GM12878 (cell line): Measurements from ENCODE around the gene LIN7C. TPM values are rescaled to one million over a fixed set of nuclear protein-coding genes. Genes with fewer than 3 reads are reported as not detected.

Experiments used
- ATAC-seq: fragments of 200-7000 bp; cut with Tn5 transposase; 3 replicates; pipeline ENCODE4 v1.9.1; 2020; ENCODE audit warnings: mild to moderate bottlenecking, moderate library complexity
- BruUV-seq: library from RNA; stranded (reverse); fragments of 400-500 nt; replicated peaks from 2 replicates; lab custom pipeline; 2021; lab: Mats Ljungman, UMichigan
- CTCF ChIA-PET: fragments of 300-600 bp; sonication (Branson Sonifier 250); formaldehyde crosslinking; extraction: SDS; loops from one replicate; lab custom pipeline; 2021; ENCODE audit warnings: inconsistent platforms; lab: Yijun Ruan, JAX
- POLR2A ChIA-PET: fragments of 350-600 bp; formaldehyde crosslinking; extraction: SDS; loops from one replicate; lab custom pipeline; 2021; ENCODE audit warnings: inconsistent platforms; lab: Charles Lee
- RAD21 ChIA-PET: fragments of 300-600 bp; sonication (Branson Sonifier 250); formaldehyde crosslinking; loops from one replicate; lab custom pipeline; 2023; ENCODE audit warnings: antibody characterized with exemption; ENCODE audit not compliant: unreplicated experiment; lab: Charles Lee
- SMC1A ChIA-PET: fragments of 300-600 bp; sonication (Branson Sonifier 250); formaldehyde crosslinking; loops from one replicate; lab custom pipeline; 2023; ENCODE audit not compliant: unreplicated experiment, uncharacterized antibody; lab: Charles Lee
- DNase-seq: peaks from one replicate; pipeline ENCODE4 v3.0.0-alpha.2; 2011; ENCODE audit warnings: low read depth, low spot score
- FAIRE-seq: peaks from 3 replicates; lab custom pipeline; 2011; peaks lifted over from hg19 to GRCh38; lab: Jason Lieb, UNC
- H2AFZ ChIP-seq: 2 replicates; pipeline ENCODE4 v1.6.0; 2011; ENCODE audit warnings: low read depth, low read length, control low read depth; ENCODE audit not compliant: control insufficient read depth
- H3K27ac ChIP-seq: 2 replicates; pipeline ENCODE4 v1.5.1; 2011; ENCODE audit warnings: control low read depth; ENCODE audit not compliant: control insufficient read depth, insufficient read depth
- H3K27me3 ChIP-seq, 2 experiments: replicated peaks in 1 of 2; 2 replicates each; pipeline versions ENCODE4 v1.6.0 to v1.6.1; 2011; ENCODE audit warnings: low read length in 1 of 2; ENCODE audit not compliant: control insufficient read depth in 2 of 2, insufficient read depth in 2 of 2
- H3K36me3 ChIP-seq, 2 experiments: 2 replicates each; pipeline ENCODE4 v1.5.1; 2011; ENCODE audit warnings: low read length in 1 of 2; ENCODE audit not compliant: control insufficient read depth in 2 of 2, insufficient read depth in 2 of 2
- H3K4me1 ChIP-seq: 2 replicates; pipeline ENCODE4 v1.6.1; 2011; ENCODE audit warnings: mild to moderate bottlenecking, low read length, moderate library complexity, mixed read lengths; ENCODE audit not compliant: control insufficient read depth, insufficient read depth
- H3K4me2 ChIP-seq: 2 replicates; pipeline ENCODE4 v1.6.0; 2011; ENCODE audit warnings: control low read depth; ENCODE audit not compliant: control insufficient read depth, insufficient read depth
- H3K4me3 ChIP-seq: fragments of 200-600 bp; sonication (generic); 2 replicates; pipeline ENCODE4 v1.5.1; 2016
- H3K79me2 ChIP-seq: 2 replicates; pipeline ENCODE4 v1.6.0; 2011; ENCODE audit warnings: low read length; ENCODE audit not compliant: control insufficient read depth, insufficient read depth
- H3K9ac ChIP-seq: 2 replicates; pipeline ENCODE4 v1.8.0; 2011; ENCODE audit warnings: low read length, control low read depth, mixed read lengths; ENCODE audit not compliant: control insufficient read depth, insufficient read depth
- H3K9me3 ChIP-seq: replicated peaks from 3 replicates; pipeline ENCODE4 v1.5.1; 2011; ENCODE audit warnings: mild to moderate bottlenecking, low read length; ENCODE audit not compliant: control insufficient read depth, insufficient read depth
- H4K20me1 ChIP-seq: 2 replicates; pipeline ENCODE4 v1.6.0; 2011; ENCODE audit not compliant: control insufficient read depth, insufficient read depth
- CEBPB ChIP-seq, 2 experiments: fragments of 150-350 bp in 1 of 2; IDR thresholded peaks; 2 replicates each; pipeline ENCODE4 v1.6.1; 2012 to 2014; ENCODE audit warnings: low read depth in 2 of 2, low read length in 2 of 2, borderline replicate concordance in 1 of 2, inconsistent platforms in 1 of 2
- DPF2 ChIP-seq: fragments of 450-650 bp; IDR thresholded peaks from 2 replicates; pipeline ENCODE4 v1.6.1; 2017; ENCODE audit warnings: mild to moderate bottlenecking
- GATAD2B ChIP-seq: fragments of 450-650 bp; conservative IDR thresholded peaks from 2 replicates; pipeline ENCODE4 v1.6.1; 2017; ENCODE audit warnings: low read depth, mild to moderate bottlenecking, moderate library complexity
- IKZF1 ChIP-seq: fragments of 450-650 bp; conservative IDR thresholded peaks from 2 replicates; pipeline ENCODE4 v1.6.1; 2017; ENCODE audit warnings: antibody characterized with exemption, mild to moderate bottlenecking
- LARP7 ChIP-seq: fragments of 450-650 bp; IDR thresholded peaks from 2 replicates; pipeline ENCODE4 v1.6.1; 2017; ENCODE audit warnings: mild to moderate bottlenecking
- MEF2B ChIP-seq: fragments of 450-650 bp; IDR thresholded peaks from 2 replicates; pipeline ENCODE4 v1.6.1; 2018; ENCODE audit warnings: mild to moderate bottlenecking, moderate library complexity; ENCODE audit not compliant: partially characterized antibody, poor library complexity, severe bottlenecking
- PBX3 ChIP-seq: IDR thresholded peaks from 2 replicates; pipeline ENCODE4 v1.6.1; 2011; ENCODE audit warnings: mild to moderate bottlenecking, low read depth, low read length, moderate library complexity; ENCODE audit not compliant: insufficient replicate concordance
- POU2F2 ChIP-seq: IDR thresholded peaks from 3 replicates; pipeline ENCODE4 v1.6.1; 2011; ENCODE audit warnings: low read depth, mild to moderate bottlenecking, low read length, borderline replicate concordance
- RUNX3 ChIP-seq: IDR thresholded peaks from 2 replicates; pipeline ENCODE4 v1.6.1; 2012; ENCODE audit warnings: low read length, inconsistent platforms
- ZNF622 ChIP-seq: fragments of 450-650 bp; IDR thresholded peaks from 2 replicates; pipeline ENCODE4 v1.6.1; 2017; ENCODE audit warnings: mild to moderate bottlenecking, inconsistent platforms
- WGBS: methylation state at CpG from one replicate; pipeline ENCODE4 v1.1.6; 2016; ENCODE audit warnings: low lambda C conversion rate; ENCODE audit not compliant: insufficient replicate concordance, insufficient coverage; ENCODE audit errors: missing lambda C conversion rate; 5-methylcytosine and 5-hydroxymethylcytosine counted together
- in situ Hi-C: fragments of 300-500 bp; cut with MboI; formaldehyde crosslinking; loops from 9 replicates; pipeline ENCODE4 v1.14.3; 2018; ENCODE audit warnings: mixed read lengths
- intact Hi-C: fragments of 100-400 bp; cut with micrococcal nuclease; formaldehyde crosslinking; loops from one replicate; pipeline ENCODE4 v1.14.2; 2022; ENCODE audit not compliant: unreplicated experiment
- polyA plus RNA-seq, 11 experiments: library from polyadenylated mRNA; depleted of rRNA in 4 of 11; unstranded in 6 of 11; stranded (reverse) in 5 of 11; fragments of >200 nt; fragmentation: Nextera tagmentation in 4 of 11; fragmentation: Illumina TruSeq in 1 of 11; extraction: Ambion mirVana in 4 of 11; extraction: Trizol in 1 of 11; gene quantifications; 1 replicate in 1 of 11; 2 replicates in 10 of 11; pipeline versions ENCODE4 v1.2.1 to v1.2.3, GENCODE V29; 2011 to 2016; ENCODE audit warnings: inconsistent platforms in 2 of 11, missing spikeins in 2 of 11, low read depth in 1 of 11
- total RNA-seq, 4 experiments: library from RNA; depleted of rRNA in 3 of 4; stranded (reverse); fragments of >200 nt in 3 of 4; fragmentation: Illumina TruSeq in 1 of 4; extraction: Trizol in 1 of 4; gene quantifications; 2 replicates each; pipeline versions ENCODE4 v1.2.1 to v1.2.3, GENCODE V29; 2013 to 2021
- TF ChIP-seq, protein P1 (sequence below): fragments of 450-650 bp; IDR thresholded peaks from 2 replicates; pipeline ENCODE4 v1.6.1; 2016; ENCODE audit warnings: mild to moderate bottlenecking

LIN7C gene
- total and polyA plus RNA-seq, 10 of the 15 experiments (the other 5 are each of a cell fraction or from before 2014, with no cell fraction given): 6.0 to 23.7 (median 15.1) TPM

GRCh38 chr11:27472398-27473016, 34.1 kb downstream of the LIN7C start, which contains the start of gene LGR4:
LGR4 (minus strand) TSS chr11:27472790; CDS start chr11:27472302, 488 bp downstream.
- DNase-seq (no peak), ATAC-seq (peak; percentile 88), FAIRE-seq (peak; percentile 66)
- in situ Hi-C loops (loop anchor here (10.0 kb wide), 1 partner anchor 1178 kb away; no protein-coding TSS in a partner anchor), intact Hi-C loops (no loop called here)
- Histone ChIP-seq H2AFZ (peak within 1 kb of the TSS; percentile 63), H3K9me3 (no peaks in the 10 kb centered on the region), H3K9ac (no peak within 1 kb of the TSS; the same call in 1 of the 2 replicates), H3K27ac (no peak within 1 kb of the TSS), H3K4me3 (peak within 1 kb of the TSS; percentile 67; the same call in 1 of the 2 replicates), H4K20me1 (no peaks in the 10 kb centered on the region), H3K4me2 (peak within 1 kb of the TSS; percentile 85), H3K36me3 (no peaks in the 10 kb centered on the region), H3K79me2 (no peaks in the 10 kb centered on the region), H3K4me1 (0 out of 2 replicates have a peak, but pooled peaks cover 3% of the 10 kb centered on the region), H3K27me3 (peaks cover 3% of the 10 kb centered on the region in 2 experiments; a peak in 2 of 4 replicates)
- ChIA-PET POLR2A (no interaction called here), CTCF (interaction anchor here (1.1 to 4.2 kb wide), 3 partner anchors 12 to 25 kb away, joined by 3 to 20 read pairs (median 4); no protein-coding TSS in a partner anchor), SMC1A (interaction anchor here (1.5 kb wide), 1 partner anchor 13 kb away, joined by 5 read pairs; no protein-coding TSS in a partner anchor), RAD21 (interaction anchor here (1.2 kb wide), 1 partner anchor 238 kb away, joined by 3 read pairs; no protein-coding TSS in a partner anchor)
- TF ChIP-seq RUNX3: 0 out of 2 replicates have a peak, but pooled peaks have one; percentile 6
- TF ChIP-seq ZNF622: no peak
- peak; percentile 69 for TF ChIP-seq PBX3
- peak; percentile 63; the same call in 1 of the 2 replicates for TF ChIP-seq GATAD2B
- TF ChIP-seq POU2F2: peak; percentile 57; the same call in 1 of the 3 replicates
- TF ChIP-seq IKZF1: peak; percentile 43
- no peak for TF ChIP-seq CEBPB (IDR thresholded peaks at IDR 0.05; ENCODE audit: borderline replicate concordance in 1 of 2, low read depth in 2 of 2, low read length in 2 of 2)
- TF ChIP-seq LARP7: peak; percentile 56; the same call in 1 of the 2 replicates
- no peak for TF ChIP-seq MEF2B
- 0 out of 2 replicates have a peak, but pooled peaks have one; percentile 19 for TF ChIP-seq DPF2
- TF ChIP-seq, protein P1, sequence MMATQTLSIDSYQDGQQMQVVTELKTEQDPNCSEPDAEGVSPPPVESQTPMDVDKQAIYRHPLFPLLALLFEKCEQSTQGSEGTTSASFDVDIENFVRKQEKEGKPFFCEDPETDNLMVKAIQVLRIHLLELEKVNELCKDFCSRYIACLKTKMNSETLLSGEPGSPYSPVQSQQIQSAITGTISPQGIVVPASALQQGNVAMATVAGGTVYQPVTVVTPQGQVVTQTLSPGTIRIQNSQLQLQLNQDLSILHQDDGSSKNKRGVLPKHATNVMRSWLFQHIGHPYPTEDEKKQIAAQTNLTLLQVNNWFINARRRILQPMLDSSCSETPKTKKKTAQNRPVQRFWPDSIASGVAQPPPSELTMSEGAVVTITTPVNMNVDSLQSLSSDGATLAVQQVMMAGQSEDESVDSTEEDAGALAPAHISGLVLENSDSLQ: peak; percentile 79
- WGBS: 2% methylated on average over 52 of the region's 57 CpGs
- no TSS peak for BruUV-seq
